ENCODE measurements around the gene PNKD.

The PNKD gene

GRCh38 chr2:218386505-218387368 is 116.4 kb downstream of the PNKD start:
- Histone ChIP-seq H3K27me3 (ENCODE audit: low read length) (no peaks in the 10 kb centered on the region), H3K36me3 (ENCODE audit: low read length) (no peaks in the 10 kb centered on the region), H2AFZ (ENCODE audit: low read depth, low read length, severe bottlenecking) (no peak overlapping the region), H3F3A (ENCODE audit: insufficient read depth) (no peaks in the 10 kb centered on the region), H4K20me1 (ENCODE audit: low read depth, low read length) (no peaks in the 10 kb centered on the region), H3K79me2 (ENCODE audit: insufficient read depth, low read length) (no peaks in the 10 kb centered on the region), H3K9ac (ENCODE audit: low read length) (no peak overlapping the region), H3K9me2 (replicated peaks; ENCODE audit: insufficient read depth, low read length) (no peaks in the 10 kb centered on the region), H3K4me3 (ENCODE audit: insufficient read depth, low read length, poor library complexity, severe bottlenecking) (no peak overlapping the region), H3K4me2 (ENCODE audit: low read depth, low read length, poor library complexity, severe bottlenecking) (no peak overlapping the region), H3K9me3 (ENCODE audit: insufficient read depth, low read length) (no peaks in the 10 kb centered on the region), H3K27ac (ENCODE audit: low read depth, low read length) (no peak overlapping the region)
- TF ChIP-seq EZH2phosphoT487 (conservative IDR thresholded peaks at IDR 0.05; ENCODE audit: low read length) (no peak), CTCF (IDR thresholded peaks at IDR 0.05; ENCODE audit: insufficient read depth, low read length, poor library complexity, severe bottlenecking) (no peak)

- no peaks in the 10 kb centered on the region for H4K20me1 ChIP-seq (ENCODE audit: low read depth, low read length)
- no peaks in the 10 kb centered on the region for H3K9me2 ChIP-seq (replicated peaks; ENCODE audit: insufficient read depth, low read length)
- no peak overlapping the region for H3K4me2 ChIP-seq (ENCODE audit: low read depth, low read length, poor library complexity, severe bottlenecking)
- H3K9me3 ChIP-seq (ENCODE audit: insufficient read depth, low read length): no peaks in the 10 kb centered on the region
- H3K27me3 ChIP-seq (ENCODE audit: low read length): no peaks in the 10 kb centered on the region
- no peak overlapping the region for H3K27ac ChIP-seq (ENCODE audit: low read depth, low read length)
- no peak overlapping the region for H3K9ac ChIP-seq (ENCODE audit: low read length)
- H3K4me3 ChIP-seq (ENCODE audit: insufficient read depth, low read length, poor library complexity, severe bottlenecking): no peak overlapping the region
- no peaks in the 10 kb centered on the region for H3F3A ChIP-seq (ENCODE audit: insufficient read depth)
- H2AFZ ChIP-seq (ENCODE audit: low read depth, low read length, severe bottlenecking): no peak overlapping the region
- H3K36me3 ChIP-seq (ENCODE audit: low read length): no peaks in the 10 kb centered on the region
- H3K79me2 ChIP-seq (ENCODE audit: insufficient read depth, low read length): no peaks in the 10 kb centered on the region
- no peak for TF ChIP-seq EZH2phosphoT487 (conservative IDR thresholded peaks at IDR 0.05; ENCODE audit: low read length)
- no peak for TF ChIP-seq CTCF (IDR thresholded peaks at IDR 0.05; ENCODE audit: insufficient read depth, low read length, poor library complexity, severe bottlenecking)
Observed at GRCh38 chr2:218387369-218388194, 117.3 kb downstream of the PNKD start.

- Histone ChIP-seq H3K4me2 (ENCODE audit: low read depth, low read length, poor library complexity, severe bottlenecking) (no peak overlapping the region), H3K27ac (ENCODE audit: low read depth, low read length) (no peak overlapping the region), H3K9me2 (replicated peaks; ENCODE audit: insufficient read depth, low read length) (no peaks in the 10 kb centered on the region), H3K9me3 (ENCODE audit: insufficient read depth, low read length) (no peaks in the 10 kb centered on the region), H2AFZ (ENCODE audit: low read depth, low read length, severe bottlenecking) (no peak overlapping the region), H3F3A (ENCODE audit: insufficient read depth) (no peaks in the 10 kb centered on the region), H3K9ac (ENCODE audit: low read length) (no peak overlapping the region), H3K79me2 (ENCODE audit: insufficient read depth, low read length) (no peaks in the 10 kb centered on the region), H3K4me3 (ENCODE audit: insufficient read depth, low read length, poor library complexity, severe bottlenecking) (no peak overlapping the region), H3K27me3 (ENCODE audit: low read length) (no peaks in the 10 kb centered on the region), H3K36me3 (ENCODE audit: low read length) (no peaks in the 10 kb centered on the region), H4K20me1 (ENCODE audit: low read depth, low read length) (no peaks in the 10 kb centered on the region)
- TF ChIP-seq EZH2phosphoT487 (conservative IDR thresholded peaks at IDR 0.05; ENCODE audit: low read length) (no peak), CTCF (IDR thresholded peaks at IDR 0.05; ENCODE audit: insufficient read depth, low read length, poor library complexity, severe bottlenecking) (no peak)
Observed at GRCh38 chr2:218389333-218390150, 119.2 kb downstream of the PNKD start.

Measured in SU-DHL-6 (cell line).